Measurements from ENCODE around the gene IFITM1. TPM values are rescaled to one million over a fixed set of nuclear protein-coding genes. Genes with fewer than 3 reads are reported as not detected.

The IFITM1 gene
- total and polyA plus RNA-seq, 2 experiments from 2014 or later, result 72.7 to 180 TPM

DNA sequence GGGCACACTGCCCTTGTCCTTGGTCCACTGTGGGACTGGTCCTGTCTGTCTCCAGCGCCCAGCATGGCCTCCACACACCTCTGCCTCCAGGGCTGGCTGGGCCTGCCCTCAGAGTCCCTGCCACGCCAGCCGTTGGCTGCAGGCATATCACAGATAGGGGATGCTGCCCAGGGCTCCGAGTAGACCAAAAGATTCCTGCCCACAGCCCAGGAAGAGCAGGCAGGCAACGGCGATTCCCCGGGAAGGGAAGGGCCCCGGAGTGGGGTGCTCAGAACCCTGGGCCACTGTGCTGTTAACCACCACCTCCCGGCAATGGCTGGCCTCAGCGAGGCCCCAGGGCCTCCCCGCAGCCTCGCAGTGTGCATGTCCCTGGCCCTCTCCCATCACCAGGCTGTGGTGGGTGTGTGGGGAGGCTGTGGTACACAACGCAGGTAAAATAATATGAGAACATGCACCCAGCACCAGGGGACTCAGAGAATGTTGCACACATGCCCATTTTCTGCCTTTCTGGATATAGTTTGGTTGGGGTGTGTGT lies 16.7 kb upstream of the IFITM1 start:
- no peaks in the 10 kb centered on the region for H3K36me3 ChIP-seq (ENCODE audit: low read depth)
- TF ChIP-seq EZH2phosphoT487 (IDR thresholded peaks at IDR 0.05; ENCODE audit: insufficient read depth, low read depth), result no peak
- TF ChIP-seq EZH2 (IDR thresholded peaks at IDR 0.05; ENCODE audit: insufficient read depth, poor library complexity, severe bottlenecking), result no peak
- no peak overlapping the region for H3K4me3 ChIP-seq
- H3K79me2 ChIP-seq (ENCODE audit: insufficient read depth), result no peaks in the 10 kb centered on the region
- H3K27ac ChIP-seq, result no peak overlapping the region
- H3K9me2 ChIP-seq (ENCODE audit: insufficient read depth), result no peaks in the 10 kb centered on the region
- no peaks in the 10 kb centered on the region for H3F3A ChIP-seq (ENCODE audit: insufficient read depth)
- in situ Hi-C loops (cut with MboI), result no loop called here
- no peak overlapping the region for H3K9ac ChIP-seq
- H4K20me1 ChIP-seq (ENCODE audit: insufficient read depth), result no peaks in the 10 kb centered on the region
- H3K27me3 ChIP-seq (replicated peaks; ENCODE audit: insufficient read depth), result no peaks in the 10 kb centered on the region
- H3K4me1 ChIP-seq (ENCODE audit: insufficient read depth), result no peaks in the 10 kb centered on the region
- no peak overlapping the region for H2AFZ ChIP-seq
- 37 to 42% methylated on average over 12 to 13 of the region's 13 CpGs for WGBS, 2 experiments (ENCODE audit: low coverage in 1 of 2, low lambda C conversion rate in 2 of 2, missing lambda C conversion rate in 2 of 2)
- H3K9me3 ChIP-seq (ENCODE audit: low read depth), result no peaks in the 10 kb centered on the region
- no peak overlapping the region for H3K4me2 ChIP-seq (ENCODE audit: unreplicated experiment)
- DNase-seq, result no peak

DNA sequence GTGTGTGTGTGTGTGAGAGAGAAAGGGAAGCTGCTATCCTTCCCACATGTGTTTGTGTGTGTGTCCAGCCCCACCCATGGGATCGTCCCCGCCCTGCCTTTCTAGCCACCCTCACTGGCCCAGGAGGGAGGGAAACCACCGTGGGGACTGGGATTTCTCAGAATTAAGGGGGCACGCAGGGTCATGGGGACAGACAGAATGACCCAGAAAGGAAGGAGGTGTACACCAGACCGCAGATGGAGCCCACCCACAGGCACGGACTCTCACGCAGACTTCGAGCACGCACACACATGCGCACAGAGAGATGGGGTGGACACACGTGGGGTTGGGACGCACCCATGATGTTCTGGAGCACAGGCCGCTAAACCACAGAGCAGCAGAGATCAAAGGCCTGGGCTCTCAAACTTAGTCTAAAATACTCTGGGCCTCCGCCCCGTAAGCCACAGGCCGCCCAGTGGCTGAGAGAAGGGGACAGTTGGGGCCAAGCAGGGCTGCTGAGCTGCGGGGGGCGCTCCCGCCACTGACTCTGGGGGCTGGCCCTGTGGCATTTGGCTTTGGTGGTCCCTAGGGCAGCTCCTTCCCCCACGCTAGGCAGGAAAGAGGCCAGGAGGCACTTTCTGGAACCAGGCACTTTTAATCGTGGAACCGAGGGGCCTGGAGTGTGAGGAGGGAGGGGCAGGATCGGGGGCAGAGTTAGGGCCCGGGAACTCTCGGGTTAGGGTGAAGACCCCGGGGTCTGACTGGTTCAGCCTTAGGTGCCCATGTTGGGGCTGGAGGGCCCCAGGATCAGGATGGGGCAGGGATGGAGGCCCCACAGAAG lies 16.0 kb upstream of the IFITM1 start:
- Histone ChIP-seq H3K9me3 (ENCODE audit: low read depth) (no peaks in the 10 kb centered on the region), H3K79me2 (ENCODE audit: insufficient read depth) (no peaks in the 10 kb centered on the region), H3K4me3 (no peak overlapping the region), H4K20me1 (ENCODE audit: insufficient read depth) (no peaks in the 10 kb centered on the region), H3K4me2 (ENCODE audit: unreplicated experiment) (no peak overlapping the region), H3K36me3 (ENCODE audit: low read depth) (no peaks in the 10 kb centered on the region), H3F3A (ENCODE audit: insufficient read depth) (no peaks in the 10 kb centered on the region), H3K9me2 (ENCODE audit: insufficient read depth) (no peaks in the 10 kb centered on the region), H3K27me3 (replicated peaks; ENCODE audit: insufficient read depth) (no peaks in the 10 kb centered on the region), H3K9ac (no peak overlapping the region), H2AFZ (no peak overlapping the region), H3K4me1 (ENCODE audit: insufficient read depth) (no peaks in the 10 kb centered on the region), H3K27ac (no peak overlapping the region)
- in situ Hi-C loops (cut with MboI), result no loop called here
- 23% methylated on average over 23 to 26 of the region's 26 CpGs for WGBS, 2 experiments (ENCODE audit: low coverage in 1 of 2, low lambda C conversion rate in 2 of 2, missing lambda C conversion rate in 2 of 2)
- TF ChIP-seq EZH2 (IDR thresholded peaks at IDR 0.05; ENCODE audit: insufficient read depth, poor library complexity, severe bottlenecking) (no peak), EZH2phosphoT487 (IDR thresholded peaks at IDR 0.05; ENCODE audit: insufficient read depth, low read depth) (no peak)
- peak; percentile 48 for DNase-seq

DNA sequence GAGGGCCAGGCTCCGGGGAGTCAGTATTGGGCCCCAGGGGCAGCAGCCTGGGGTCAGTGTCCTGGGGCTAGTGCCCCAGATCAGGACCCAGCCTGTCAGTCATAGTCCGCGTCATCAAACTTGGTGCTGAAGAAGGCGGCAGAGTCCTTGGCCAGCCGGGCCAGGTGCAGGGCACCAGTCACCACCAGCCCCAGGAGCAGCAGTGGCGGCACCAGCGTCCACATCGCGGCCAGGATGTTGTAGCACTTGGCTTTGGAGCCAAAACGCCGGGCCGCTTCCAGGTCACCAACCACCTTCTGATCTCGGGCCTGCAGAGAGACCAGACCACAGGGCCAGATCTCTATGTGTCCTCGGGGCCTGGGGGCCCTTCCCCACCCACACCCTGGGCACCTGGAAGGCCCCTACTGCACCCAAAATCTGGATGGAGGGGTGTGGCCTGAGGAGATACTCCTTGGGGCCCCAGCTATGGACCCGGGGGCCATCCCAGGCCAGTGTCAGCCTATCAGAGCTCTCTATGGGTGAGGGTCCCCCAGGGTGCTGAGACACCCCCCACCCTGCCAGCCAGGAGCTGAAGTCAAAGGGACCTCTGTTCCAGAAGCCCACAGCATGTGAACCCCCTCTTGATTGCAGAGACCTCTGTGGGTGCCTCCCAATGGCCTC lies 15.3 kb upstream of the IFITM1 start:
- H2AFZ ChIP-seq, result no peak overlapping the region
- no peaks in the 10 kb centered on the region for H3K9me2 ChIP-seq (ENCODE audit: insufficient read depth)
- no peaks in the 10 kb centered on the region for H3K27me3 ChIP-seq (replicated peaks; ENCODE audit: insufficient read depth)
- no peaks in the 10 kb centered on the region for H3K79me2 ChIP-seq (ENCODE audit: insufficient read depth)
- H3K4me1 ChIP-seq (ENCODE audit: insufficient read depth), result no peaks in the 10 kb centered on the region
- 72 to 73% methylated on average over 13 to 14 of the region's 15 CpGs for WGBS, 2 experiments (ENCODE audit: low coverage in 1 of 2, low lambda C conversion rate in 2 of 2, missing lambda C conversion rate in 2 of 2)
- no peak overlapping the region for H3K9ac ChIP-seq
- no peak for DNase-seq
- in situ Hi-C loops (cut with MboI), result no loop called here
- H4K20me1 ChIP-seq (ENCODE audit: insufficient read depth), result no peaks in the 10 kb centered on the region
- H3K36me3 ChIP-seq (ENCODE audit: low read depth), result no peaks in the 10 kb centered on the region
- no peak overlapping the region for H3K4me3 ChIP-seq
- no peak overlapping the region for H3K27ac ChIP-seq
- H3K9me3 ChIP-seq (ENCODE audit: low read depth), result no peaks in the 10 kb centered on the region
- H3K4me2 ChIP-seq (ENCODE audit: unreplicated experiment), result no peak overlapping the region
- H3F3A ChIP-seq (ENCODE audit: insufficient read depth), result no peaks in the 10 kb centered on the region
- no peak for TF ChIP-seq EZH2 (IDR thresholded peaks at IDR 0.05; ENCODE audit: insufficient read depth, poor library complexity, severe bottlenecking)
- no peak for TF ChIP-seq EZH2phosphoT487 (IDR thresholded peaks at IDR 0.05; ENCODE audit: insufficient read depth, low read depth)

DNA sequence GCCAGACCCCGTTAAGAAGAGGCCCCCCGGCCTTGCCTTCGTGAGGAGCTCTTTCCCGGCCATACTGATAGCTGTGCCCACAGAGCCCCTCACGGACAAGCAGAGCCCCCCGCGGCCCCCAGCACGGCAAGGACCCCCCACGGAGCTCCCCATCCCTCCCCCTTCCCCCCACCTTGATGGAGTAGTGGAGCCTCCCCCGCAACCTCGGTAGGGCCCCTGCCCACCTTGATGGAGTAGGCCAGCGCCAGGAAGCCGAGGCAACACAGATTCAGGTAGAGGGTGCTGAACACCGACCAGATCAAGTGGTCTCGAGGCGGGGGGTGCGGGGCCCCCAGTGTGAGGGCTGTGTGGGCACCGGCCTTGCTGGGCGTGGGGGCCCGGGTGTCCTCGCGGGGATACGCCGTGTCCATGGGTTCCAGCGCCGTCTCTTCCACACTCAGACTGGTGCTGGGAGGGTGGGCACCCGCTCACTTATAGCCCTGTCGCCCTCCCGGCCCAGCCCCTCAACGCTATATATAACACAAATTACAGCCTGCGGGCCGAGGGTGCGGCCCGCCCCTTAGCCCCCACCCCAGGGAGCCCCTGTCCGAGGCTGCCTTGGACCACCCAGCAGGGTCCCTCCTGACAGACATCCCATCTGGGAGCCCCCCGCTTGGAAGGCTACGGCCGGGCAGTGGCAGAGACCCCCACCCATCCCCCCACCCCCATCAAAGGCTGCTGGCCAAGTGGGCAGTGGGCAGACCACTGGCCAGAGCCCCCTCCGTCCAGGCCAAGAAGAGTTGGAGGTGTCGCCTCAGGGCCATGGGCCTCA lies 14.6 kb upstream of the IFITM1 start, which contains the start of gene IFITM5:
Gene IFITM5, minus strand, starts transcription at position 446 of the 811 bp plus-strand sequence. Its CDS starts 36 bp downstream, at position 410.
- in situ Hi-C loops (cut with MboI), result no loop called here
- no peaks in the 10 kb centered on the region for H3K4me1 ChIP-seq (ENCODE audit: insufficient read depth)
- no peak within 1 kb of the TSS for H3K27ac ChIP-seq
- H3K9me3 ChIP-seq (ENCODE audit: low read depth), result no peaks in the 10 kb centered on the region
- no peaks in the 10 kb centered on the region for H3K79me2 ChIP-seq (ENCODE audit: insufficient read depth)
- H3K27me3 ChIP-seq (replicated peaks; ENCODE audit: insufficient read depth), result no peaks in the 10 kb centered on the region
- no peaks in the 10 kb centered on the region for H3F3A ChIP-seq (ENCODE audit: insufficient read depth)
- no peak for DNase-seq
- H3K9me2 ChIP-seq (ENCODE audit: insufficient read depth), result no peaks in the 10 kb centered on the region
- 53 to 55% methylated on average over 21 to 32 of the region's 40 CpGs for WGBS, 2 experiments (ENCODE audit: low coverage in 1 of 2, low lambda C conversion rate in 2 of 2, missing lambda C conversion rate in 2 of 2)
- H3K36me3 ChIP-seq (ENCODE audit: low read depth), result no peaks in the 10 kb centered on the region
- H2AFZ ChIP-seq, result no peak within 1 kb of the TSS
- no peak within 1 kb of the TSS for H3K4me3 ChIP-seq
- TF ChIP-seq EZH2 (IDR thresholded peaks at IDR 0.05; ENCODE audit: insufficient read depth, poor library complexity, severe bottlenecking) (no peak), EZH2phosphoT487 (IDR thresholded peaks at IDR 0.05; ENCODE audit: insufficient read depth, low read depth) (no peak)
- no peak within 1 kb of the TSS for H3K9ac ChIP-seq
- H4K20me1 ChIP-seq (ENCODE audit: insufficient read depth), result no peaks in the 10 kb centered on the region
- no peak within 1 kb of the TSS for H3K4me2 ChIP-seq (ENCODE audit: unreplicated experiment)
